Fibroblast of skin of back (primary cell): Measurements from ENCODE around the gene FBN2.
"Not testable (repeated sequence)": the region's sequence is repeated elsewhere in the genome, so short reads cannot be mapped to it uniquely, and the experiment has no call there.

Source experiments
- DNase-seq: peaks from one replicate; pipeline ENCODE4 v3.0.0-alpha.2; 2013

Gene FBN2

DNA sequence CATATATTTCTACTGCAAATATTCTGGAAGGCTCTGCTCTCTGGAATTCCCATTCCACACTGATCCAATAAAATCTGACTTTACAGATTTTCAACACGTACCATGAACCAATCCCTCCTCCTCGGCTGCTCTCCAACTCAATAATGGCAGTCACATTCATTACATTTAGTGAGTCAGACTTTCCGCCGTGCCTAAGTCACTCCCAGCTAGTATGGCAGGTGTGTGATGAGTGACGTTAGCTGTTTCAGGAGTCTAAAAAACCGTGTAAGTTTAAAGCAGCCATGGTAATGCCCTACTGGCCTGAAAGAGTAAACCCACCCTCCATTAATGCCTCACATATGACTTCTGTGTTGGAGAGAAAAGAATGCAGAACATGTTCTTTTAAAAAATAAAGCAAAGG is 3.3 kb downstream of the FBN2 start:
- peak; percentile 74 for DNase-seq

DNA sequence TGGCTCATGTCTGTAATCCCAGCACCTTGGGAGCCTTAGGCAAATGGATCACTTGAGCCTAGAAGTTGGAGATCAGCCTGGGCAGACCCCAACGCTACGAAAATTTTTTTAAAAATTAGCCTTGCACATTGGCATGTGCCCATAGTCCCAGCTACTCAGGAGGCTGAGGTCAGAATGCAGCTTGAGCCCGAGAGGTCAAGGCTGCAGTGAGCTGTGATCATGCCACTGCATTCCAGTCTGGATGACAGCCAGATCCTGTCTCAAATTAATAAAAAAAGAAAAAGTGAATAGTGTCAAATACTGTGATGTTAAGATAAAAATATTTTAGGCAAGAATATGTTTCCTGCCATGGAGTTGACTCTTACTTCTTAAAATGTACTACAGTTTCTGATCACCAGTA is 5.3 kb downstream of the FBN2 start:
- DNase-seq: no peak

DNA sequence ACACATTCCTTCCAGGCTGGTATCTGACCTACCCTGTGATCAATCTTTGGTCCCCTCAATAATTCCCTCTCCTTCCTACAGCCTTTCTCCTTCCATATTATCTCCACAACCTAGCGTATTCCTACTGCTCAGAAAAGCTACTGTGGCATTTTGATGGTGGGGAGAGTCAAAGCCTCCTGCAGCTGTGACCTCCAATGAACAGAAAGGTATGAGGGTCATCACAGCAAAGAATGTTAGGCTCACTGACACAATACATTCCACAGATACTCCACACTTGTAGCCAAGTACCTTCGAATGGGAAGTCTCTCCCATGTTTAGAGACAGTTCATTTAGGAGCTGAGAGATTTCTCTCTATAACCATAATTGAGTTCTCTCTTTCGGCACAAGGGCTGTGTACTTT is 5.9 kb downstream of the FBN2 start:
- DNase-seq: no peak

DNA sequence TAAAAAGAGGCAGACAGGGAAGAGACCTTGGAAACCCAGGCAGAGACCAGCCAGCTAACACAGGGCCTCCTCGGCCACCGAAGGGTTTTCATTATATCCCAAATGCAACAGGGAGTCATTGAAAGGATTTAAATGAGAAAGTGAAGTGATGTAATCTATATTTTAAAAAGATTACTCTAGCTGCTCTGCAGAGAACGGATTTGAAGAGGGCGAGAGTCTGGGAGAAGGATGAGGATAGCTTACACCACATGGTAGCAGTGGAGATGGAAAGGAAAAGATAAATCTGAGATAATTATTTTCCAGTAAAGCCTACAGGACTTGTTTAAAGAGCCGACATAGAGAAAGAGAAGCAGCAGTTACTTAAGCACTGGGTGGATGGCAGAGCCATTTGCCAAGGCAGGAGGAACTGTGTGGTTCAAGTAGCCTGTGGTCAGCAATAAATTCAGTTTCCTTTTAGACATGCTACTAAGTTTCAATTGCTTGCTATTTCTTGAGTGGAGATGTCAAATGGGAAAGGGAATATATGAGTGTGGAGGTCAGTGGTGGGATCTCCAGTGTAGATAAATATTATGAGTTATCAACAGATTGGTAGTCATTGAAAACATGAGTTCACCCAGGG is 9.3 kb downstream of the FBN2 start:
- no peak for DNase-seq

DNA sequence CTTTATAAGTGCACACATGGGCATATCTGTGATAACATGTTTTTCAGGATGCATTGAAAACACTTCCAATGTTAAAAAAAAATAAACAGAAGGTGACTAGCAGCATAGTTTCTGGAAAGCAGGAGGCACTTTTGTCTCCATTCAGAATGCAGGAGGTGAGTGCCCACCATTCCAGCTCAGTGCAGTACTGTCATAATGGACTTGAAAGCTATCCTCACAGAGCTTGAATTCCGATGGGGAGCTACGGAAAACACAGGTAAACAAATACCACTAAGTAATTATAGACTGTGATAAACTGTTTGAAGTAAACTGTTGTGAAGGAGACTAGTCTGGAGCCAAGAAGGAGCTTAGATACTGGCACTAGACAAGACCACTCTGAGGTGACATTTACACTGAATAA is 9.9 kb downstream of the FBN2 start:
- DNase-seq: no peak

DNA sequence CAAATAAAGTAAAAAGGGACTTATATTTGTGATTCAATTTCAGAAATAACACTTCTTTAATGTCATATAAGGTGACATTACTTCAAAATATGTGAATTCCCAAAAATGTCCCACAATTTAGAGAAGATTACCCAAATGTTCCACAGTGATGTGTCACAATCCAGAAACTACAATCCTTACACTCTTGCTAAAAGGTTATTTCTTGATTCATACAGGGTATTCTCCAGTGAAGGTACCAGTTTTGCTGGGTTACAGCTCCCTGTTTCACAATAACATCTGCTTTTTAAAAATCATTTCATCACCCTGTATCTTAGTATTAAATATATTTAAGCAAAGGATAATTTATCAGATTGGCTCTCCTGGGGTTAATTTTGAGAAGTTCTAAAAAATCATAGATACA is 11.0 kb downstream of the FBN2 start:
- DNase-seq: no peak

DNA sequence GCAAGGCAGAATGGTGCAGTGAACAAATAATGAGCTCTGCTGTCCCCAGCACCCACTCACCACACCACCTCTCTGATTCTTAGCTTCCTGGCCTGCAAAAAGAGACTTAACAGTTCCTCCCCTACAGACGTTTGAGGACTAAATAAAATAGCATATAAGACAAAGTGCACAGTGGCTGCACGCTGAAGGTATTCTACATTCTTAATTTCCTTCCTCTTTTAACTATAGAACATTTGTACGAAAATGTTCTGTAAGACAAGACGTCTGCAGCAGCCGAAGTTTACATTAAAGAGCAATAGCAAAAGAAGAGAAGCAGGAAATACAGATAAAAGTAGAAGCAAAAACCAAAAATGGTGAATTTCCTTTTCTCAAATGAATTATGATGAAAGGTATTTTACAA is 15.7 kb downstream of the FBN2 start:
- DNase-seq: no peak

DNA sequence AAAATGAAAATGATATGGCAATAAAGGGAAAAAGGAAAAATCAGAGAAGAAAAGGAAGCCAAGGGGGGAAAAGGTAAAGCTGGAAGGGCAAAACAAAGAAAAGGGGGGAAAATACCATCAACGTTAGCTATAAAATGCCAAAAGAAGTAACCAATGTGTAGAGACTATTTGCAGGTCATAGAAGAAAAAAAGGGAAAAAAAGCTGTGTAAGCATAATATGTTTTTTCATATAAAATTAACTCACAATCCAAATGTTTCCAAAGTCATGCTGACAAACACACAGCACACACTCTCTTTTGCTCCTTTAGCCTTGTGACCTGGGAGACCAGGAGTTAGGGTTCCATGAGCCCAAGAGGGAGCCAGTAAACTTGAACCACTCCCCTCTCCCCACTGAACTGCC is 18.2 kb downstream of the FBN2 start:
- no peak for DNase-seq

DNA sequence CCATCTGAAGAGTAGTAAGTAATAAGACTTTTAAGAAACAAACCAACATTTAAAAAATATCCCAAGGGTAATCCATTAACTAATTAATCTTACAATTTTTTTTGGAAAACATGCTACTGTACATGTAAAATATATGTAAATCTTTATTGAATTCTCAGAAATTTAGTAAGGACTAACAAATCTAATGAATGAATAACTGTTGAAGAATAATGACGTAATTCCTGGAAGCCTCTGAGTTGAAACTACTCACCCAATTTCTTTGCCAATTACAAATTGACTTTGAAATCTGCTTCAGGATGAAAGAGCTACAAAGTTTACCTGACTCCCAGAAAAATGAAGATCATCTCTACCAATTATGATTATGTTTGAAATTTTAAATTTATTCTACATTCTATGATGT is 21.1 kb downstream of the FBN2 start:
- no peak for DNase-seq

DNA sequence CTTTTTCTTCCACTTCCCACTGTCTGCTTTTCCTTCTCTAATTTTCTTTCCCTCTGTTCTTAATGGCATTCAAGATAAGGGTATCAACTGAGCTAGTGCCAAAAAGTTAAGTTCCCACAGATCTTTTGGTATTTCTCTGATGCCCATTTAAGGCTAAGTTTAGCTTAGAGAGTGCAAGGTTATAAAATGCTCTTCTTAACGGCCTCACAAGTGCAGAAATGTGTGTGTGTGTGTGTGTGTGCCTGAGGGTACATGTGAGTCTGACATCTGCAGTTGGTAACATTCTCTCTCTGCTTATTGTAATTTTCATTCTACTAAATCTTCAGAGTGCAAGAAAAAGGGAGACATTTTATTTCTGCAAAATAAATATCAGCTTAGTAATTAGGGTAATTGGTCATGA is 24.2 kb downstream of the FBN2 start:
- DNase-seq: no peak

DNA sequence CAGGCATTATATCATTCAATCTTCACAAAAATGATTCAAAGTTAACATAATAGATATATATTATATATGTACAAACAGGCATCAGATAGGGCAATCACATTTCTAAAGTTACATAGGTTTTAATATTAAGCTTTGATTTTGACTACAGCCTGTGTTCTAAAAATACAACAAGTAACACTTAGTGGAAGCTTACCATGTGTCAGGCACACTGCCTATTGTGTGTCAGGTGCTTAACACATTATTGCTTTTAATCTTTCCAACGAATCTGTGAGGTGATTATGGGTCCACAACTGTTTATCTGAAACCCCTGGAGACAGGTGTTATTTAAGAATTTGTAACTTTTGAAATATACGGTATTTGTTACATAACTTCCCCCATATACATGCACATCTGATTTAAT is 25.2 kb downstream of the FBN2 start:
- DNase-seq: no peak

DNA sequence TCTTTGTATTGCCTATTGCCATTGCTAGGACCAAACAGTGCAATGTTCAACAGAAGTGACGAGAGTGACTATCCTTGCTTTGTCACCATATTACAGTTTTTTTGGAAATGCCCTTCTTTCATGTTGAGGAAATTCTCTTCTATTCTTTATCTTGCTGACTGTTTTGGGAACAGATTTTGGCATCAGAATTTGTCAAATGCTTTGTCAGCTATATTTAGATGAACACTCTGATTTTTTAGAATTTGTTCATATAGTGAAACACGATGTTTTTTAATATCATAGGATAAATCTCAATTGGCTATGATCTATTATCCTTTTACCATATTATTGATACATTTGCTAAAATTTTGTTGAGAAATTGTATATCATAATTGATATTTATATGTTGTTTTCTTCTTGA is 31.4 kb downstream of the FBN2 start:
- DNase-seq: no peak

DNA sequence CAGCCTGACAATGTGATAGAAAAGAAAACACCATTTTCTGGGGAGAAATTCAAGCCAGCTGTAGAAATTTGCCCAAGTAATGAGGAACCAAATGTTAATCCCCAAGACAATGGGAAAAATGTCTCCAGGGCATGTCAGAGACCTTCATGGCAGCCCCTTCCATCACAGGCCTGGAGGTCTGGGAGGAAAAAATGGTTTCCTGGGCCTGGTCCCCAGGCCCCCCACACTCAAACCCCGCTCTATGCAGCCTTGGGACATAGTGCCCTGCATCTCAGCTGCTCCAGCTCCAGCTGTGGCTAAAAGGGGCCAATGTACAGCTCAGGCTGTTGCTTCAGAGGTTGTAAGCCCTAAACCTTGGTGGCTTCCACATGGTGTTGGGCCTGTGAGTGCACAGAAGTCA is 34.3 kb downstream of the FBN2 start:
- not testable (repeated sequence) for DNase-seq

DNA sequence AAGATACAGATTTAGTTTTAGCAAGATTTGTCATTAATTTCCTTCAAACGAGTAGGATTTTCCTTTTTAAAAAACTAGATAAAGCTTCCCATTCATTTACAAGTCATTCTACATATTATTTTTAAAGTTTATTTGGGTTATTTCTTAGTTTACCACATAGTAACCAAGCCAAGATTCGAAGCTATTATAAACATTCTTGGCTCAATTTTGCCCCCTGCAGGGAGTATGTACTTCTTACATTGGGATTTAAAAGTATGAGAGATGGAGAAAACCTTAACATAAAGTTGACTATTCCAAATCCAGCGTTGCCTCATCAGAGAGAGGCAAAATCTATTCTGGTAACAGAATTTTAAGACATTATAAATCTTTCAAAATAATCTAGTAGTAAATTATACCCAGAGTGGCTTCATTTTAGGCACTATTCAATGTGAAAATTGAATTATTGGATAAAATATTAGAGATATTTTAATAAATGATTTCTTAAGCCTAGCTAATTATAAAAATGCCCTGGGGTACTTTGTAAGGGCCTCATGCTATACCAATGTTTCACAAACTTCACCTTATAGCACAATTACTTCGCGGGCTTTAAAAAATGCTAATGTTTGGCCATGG is 39.1 kb downstream of the FBN2 start:
- peak; percentile 66 for DNase-seq

DNA sequence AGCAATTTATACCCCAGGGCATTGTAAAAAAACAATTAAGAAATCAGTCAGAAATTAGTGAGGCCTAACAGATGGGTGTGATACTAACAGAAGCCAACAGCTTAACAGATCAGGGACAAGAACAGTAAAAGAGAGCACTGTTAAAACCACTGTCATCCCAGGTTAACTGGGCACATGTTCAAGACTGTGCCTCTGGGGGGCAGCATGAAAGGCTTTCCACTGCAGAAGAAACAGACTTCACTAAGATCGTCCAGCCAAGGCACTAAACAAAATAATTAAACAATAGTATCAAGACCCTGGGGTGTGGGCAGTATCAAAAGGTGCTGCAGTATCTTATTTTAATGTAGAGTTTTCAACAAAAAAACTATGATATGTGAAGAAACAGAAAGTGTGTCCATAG is 43.5 kb downstream of the FBN2 start:
- DNase-seq: peak; percentile 7

DNA sequence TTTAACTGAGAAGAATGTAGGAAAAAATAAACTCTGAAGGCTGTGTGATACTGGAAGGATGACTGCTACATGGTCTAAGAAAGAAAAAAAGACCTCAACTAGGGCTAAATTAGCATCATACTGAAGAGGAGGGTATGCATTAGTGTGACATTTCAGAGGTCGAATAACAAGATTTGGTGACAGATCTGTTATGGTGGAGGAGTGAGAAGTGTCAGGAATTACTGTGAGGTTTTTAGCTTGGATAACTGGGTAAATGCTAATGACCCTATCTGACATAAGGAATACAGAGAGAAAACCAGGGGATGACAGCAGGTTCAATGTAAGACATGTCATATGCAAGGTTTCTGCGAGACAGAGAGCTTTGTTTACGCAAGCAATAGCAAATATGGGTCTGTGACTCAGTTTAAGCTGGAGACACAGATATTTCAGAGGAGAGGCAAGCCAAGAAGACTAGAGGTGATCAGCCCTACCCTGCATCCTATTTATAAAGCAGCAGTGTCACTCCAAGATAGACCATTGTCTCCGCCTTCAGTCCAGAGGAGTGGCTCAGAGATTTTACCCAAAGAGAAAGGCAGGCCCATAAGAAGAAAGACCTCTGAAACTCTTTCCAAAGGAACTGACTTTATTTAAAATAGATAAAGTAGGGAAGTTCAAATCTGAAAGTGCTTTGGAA is 44.3 kb downstream of the FBN2 start:
- peak; percentile 2 for DNase-seq

DNA sequence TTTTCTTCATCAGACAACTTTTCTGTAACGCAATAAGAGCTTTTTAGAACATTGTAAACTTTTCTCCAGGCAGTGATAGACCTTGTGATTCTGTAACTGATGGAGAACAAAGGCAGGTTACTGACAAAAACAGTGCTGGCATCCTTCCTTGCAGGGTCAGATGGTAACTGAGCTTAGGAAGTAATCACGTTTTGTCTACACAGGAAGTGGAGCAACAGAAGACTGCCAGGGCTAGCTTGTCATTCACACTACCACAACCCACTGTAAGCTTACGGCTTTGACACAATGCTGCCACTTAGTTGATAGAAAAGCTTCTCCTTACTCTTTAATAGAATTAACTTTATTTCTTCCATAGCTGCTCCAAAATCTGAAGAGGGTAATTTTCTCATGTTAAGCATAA is 46.8 kb downstream of the FBN2 start:
- DNase-seq: peak; percentile 3

DNA sequence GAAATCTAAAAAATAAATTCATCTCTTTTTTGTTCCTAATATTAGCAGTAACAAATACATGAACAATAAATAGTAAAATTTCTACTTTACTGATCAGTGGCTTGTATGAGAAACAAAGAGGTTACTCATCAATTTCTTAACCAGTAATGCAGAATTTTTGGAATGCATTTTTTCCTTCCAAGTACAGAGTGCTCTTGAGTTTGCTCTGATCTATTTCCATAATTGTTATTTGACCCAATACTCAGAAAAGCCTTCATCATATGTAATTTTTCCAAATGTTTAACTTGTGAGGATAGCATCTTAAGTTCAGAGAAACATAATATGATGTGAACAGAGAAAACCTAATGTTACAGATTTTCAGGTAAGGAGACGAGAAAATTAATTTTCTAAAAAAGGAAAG is 47.3 kb downstream of the FBN2 start:
- DNase-seq: peak; percentile 15

DNA sequence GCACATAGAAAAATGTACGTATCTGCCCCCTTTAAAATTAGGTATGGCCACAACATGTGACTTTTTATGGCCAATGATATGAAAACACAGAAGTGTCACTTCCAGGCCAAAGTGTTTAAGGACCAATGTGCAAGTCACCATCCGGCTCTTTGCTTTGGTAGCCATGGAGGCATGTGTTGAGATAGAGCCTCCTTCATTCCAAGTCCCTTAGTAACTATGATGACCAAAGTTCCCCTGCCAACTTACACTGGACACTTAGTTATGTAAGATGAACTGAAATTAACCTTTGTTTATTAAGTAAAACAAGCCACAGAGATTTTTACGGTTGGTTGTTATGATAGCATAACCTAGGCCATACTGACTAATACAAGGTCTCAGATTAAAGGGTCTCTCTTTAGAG is 51.0 kb downstream of the FBN2 start:
- peak; percentile 58 for DNase-seq

DNA sequence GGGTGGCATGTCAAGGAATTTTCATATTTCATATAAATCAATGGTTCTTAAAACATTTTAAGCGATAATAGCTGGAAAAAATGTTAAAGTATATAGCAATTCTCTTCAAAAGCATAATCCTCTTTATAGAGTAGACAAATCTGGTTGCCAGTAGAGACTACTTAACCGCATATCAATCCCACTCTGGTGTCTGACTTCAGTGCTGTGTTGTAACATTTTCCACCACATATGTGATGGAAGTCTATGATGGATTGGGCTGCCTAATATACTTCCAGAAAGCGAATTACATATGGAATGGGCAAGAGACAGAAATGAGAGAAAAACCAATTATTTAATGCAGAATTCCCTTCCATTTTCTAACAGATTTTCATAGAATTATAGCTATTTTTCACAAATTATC is 54.3 kb downstream of the FBN2 start:
- no peak for DNase-seq

DNA sequence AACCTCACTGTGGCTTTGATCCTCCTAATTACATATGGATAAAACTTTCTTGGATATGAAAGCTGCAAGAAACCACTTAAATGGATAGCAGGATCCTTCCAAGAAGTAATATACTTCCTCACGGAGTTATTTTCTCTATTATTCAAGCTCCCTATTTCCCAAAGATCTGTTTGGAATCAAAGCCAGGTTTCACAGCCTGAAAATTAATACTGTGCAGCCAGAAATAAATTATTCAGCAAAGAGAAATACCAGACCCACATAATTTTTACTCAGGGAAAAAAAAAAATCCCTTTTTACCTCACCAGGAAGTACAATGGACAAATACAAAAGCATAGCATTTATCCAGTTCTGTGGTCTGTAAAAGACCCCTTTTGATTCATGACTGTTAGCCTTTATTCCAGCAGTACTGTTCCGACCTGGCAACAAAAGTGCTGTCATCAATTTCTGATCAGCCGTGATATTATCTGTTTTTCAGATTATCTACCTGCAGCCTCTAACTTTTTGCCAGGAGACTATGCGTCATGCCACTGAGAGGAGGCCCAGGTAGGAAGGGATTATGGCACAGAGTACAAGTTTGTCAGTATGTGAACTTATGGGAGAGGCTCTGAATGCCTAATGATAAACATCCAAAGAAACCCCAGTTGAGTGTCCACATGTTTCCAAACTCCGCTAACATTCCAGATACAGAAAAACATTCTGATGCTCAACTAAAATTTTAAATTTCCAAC is 57.0 kb downstream of the FBN2 start:
- no peak for DNase-seq

DNA sequence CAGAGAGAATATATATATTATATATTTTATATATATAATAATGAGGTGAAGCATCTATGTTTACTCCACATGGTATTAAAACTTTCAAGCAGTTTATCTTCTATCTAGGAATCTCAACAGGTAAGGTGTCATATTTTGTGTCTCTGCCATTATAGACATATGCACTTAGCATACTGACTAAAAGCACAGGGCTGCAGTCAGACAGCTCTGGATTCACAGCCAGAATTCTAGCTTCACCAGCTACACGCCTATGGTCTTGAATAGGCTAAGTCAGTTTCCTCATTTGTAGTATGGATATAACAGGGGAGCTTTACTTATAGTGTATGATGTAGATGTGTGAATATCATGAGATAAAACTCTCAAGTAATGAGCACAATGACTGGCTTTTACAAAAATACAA is 57.9 kb downstream of the FBN2 start:
- DNase-seq: no peak
